Body of pancreas (tissue), 4 donors: Measurements from ENCODE around the gene PCNT.
"Not testable (repeated sequence)": the region's sequence is repeated elsewhere in the genome, so short reads cannot be mapped to it uniquely, and the experiment has no call there.

Source experiments
- CTCF ChIP-seq, 7 experiments: fragments of 450-650 bp in 4 of 7; fragments of 200-600 bp in 3 of 7; sonication (generic) in 3 of 7; IDR thresholded peaks; one replicate each; pipeline ENCODE4 v1.5.1; 2016 to 2019; ENCODE audit warnings: antibody characterized with exemption in 7 of 7
- POLR2A ChIP-seq, 3 donors: fragments of 450-650 bp; IDR thresholded peaks; one replicate each; pipeline ENCODE4 v1.6.1; 2016; ENCODE audit warnings: antibody characterized with exemption in 3 of 3, mild to moderate bottlenecking in 2 of 3

DNA sequence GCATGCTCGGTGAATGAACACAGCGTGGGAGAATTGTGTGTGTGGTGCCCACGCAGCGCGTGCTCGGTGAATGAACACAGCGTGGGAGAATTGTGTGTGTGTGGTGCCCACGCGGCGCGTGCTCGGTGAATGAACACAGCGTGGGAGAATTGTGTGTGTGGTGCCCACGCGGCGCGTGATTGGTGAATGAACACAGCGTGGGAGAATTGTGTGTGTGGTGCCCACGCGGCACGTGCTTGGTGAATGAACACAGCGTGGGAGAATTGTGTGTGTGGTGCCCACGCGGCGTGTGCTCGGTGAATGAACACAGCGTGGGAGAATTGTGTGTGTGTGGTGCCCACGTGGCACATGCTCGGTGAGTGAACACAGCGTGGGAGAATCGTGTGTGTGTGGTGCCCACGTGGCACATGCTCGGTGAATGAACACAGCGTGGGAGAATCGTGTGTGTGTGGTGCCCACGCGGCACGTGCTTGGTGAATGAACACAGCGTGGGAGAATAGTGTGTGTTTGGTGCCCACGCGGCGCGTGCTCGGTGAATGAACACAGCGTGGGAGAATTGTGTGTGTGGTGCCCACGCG is 79.4 kb downstream of the PCNT start:
- TF ChIP-seq CTCF, POLR2A (IDR thresholded peaks at IDR 0.05): not testable (repeated sequence)
